ENCODE measurements around the gene KRTAP5-6.

Gene KRTAP5-6

DNA sequence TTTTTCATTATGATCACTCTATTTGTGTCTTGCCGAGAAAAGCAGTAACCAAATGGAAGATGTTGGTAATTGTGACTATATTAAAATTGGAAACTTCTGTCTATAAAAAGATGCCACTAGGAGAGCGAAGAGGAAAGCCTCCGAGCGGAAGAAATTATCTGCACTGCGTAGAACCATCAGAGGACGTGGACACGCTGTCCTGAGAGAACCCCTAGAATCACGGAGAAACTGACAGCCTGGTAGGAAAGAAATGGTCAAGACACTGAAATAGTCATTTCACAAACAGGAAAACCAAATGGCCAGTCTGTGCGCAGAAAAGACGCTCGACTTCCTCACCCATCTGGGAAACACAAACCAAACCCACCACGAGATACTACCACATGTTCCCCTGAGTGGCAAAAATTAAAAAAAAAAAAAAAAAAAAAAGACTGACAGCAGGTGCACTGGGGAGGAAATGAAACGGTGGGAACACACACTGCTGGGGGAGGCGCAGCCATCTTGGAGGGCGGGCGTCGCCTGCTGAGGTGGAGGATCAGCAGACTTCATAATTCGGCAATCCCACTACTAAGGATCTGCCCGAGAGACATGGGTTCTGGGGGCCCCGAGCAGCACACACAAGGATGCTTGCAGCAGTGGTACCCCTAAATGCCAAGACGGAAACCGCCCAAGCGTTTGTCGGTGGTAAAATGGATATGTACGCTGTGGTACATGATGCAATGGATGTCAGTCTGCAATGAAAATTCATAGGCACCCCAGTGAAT lies 32.1 kb downstream of the KRTAP5-6 start:
- no peak for FAIRE-seq

DNA sequence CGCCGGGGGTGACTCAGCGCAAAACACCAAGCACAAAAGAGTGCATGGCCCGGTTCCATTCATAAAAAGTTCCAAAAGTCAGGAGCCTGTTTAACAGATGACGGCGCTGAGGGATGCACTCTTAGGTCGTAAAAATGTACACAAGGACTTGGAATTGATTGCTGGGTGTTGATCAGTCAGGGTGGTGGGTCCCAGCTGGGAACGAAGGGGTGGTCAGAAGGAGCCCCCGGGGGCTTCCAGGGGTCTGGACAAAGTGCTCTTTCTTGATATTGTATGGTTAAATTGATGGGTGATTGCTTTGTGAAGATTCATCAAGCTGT lies 32.7 kb downstream of the KRTAP5-6 start:
- DNase-seq (ENCODE audit: extremely low spot score, insufficient read length, low read depth): no peak
- FAIRE-seq: no peak

More for the DNA sequence above, 32.1 kb downstream of the KRTAP5-6 start:
- DNase-seq (ENCODE audit: extremely low spot score, insufficient read length, low read depth): no peak

DNA sequence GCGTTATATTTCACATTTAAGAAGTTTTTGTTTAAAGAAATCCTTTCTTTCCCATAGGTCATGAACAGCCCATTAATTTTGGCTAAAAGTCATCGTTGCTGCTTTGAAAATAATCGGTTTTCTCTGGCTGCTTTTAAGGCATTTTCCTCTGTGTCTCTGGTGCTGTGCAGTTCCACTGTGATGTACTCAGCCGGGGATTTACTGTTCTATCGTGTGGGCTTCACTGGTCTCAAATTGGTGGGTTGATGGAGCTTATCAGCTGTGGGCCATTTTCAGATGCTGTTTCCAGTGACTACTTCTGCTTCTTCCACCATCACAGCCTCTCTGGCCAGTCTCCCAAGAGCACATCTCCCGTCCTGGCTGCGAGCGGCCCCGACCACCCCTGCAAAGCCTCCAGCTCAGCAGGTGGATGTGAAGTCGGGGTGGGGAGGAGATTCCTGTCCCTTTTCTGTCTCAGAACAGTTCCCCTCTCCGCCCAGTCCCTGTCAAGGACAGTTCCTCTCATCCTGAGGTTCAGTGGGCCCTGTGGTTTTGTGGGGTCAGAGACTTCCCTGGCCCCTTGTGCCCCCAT lies 33.1 kb downstream of the KRTAP5-6 start:
- no peak for DNase-seq (ENCODE audit: extremely low spot score, insufficient read length, low read depth)
- FAIRE-seq: no peak

DNA sequence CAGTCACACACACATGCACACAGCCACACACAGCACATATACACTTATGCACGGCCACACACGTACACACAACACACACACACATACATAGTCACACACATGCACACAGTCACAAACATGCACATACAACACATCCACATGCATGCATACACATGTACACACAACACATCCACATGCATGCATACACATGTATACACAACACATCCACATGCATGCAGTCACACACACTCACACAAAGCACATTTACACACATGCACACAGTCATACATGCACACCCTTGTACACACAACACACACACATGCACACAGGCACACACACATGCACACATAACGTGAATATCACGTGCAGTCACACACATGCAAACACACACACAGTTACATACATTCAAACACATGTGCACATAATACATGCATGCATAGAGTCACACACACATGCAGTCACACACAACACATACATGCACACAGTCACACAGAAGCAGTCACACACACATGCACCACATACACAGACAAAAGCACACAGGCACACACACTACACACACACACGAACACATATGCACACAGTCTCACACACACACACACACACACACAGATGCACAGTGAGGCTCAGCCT lies 34.6 kb downstream of the KRTAP5-6 start:
- DNase-seq (ENCODE audit: extremely low spot score, insufficient read length, low read depth): no peak
- no peak for FAIRE-seq

DNA sequence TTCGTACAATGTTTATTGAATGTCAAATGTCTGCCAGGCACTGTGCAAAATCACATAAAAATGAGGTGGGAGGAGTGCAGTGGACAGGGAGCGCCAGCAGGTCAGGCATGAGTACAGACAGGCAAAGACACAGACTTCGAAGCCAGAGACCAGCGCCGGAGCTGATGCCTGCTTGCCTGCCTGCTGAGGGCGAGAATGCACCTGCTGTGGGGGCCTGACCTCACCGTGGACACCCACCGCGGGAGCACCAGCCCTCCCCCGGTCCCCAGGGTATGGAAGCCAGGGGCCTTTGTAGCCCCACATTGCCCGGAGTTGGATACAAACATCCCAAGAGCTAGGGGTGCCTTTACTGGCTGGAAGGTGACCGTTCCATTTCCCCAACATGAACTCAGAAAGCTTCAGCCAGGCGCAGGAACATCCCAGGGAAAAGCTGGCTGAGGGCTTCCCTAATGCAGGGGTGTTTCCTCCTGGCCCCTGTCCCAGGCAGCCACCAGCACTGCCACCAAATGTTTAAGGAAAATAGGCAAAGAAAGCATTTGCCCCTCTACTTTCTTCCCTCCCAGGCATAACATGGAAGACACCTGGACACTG lies 35.5 kb downstream of the KRTAP5-6 start:
- no peak for FAIRE-seq

GRCh38 chr11:1733009-1733715 lies 36.2 kb downstream of the KRTAP5-6 start:
- DNase-seq (ENCODE audit: extremely low spot score, insufficient read length, low read depth) (no peak), FAIRE-seq (no peak)

More for the DNA sequence above, 35.5 kb downstream of the KRTAP5-6 start:
- no peak for DNase-seq (ENCODE audit: extremely low spot score, insufficient read length, low read depth)

DNA sequence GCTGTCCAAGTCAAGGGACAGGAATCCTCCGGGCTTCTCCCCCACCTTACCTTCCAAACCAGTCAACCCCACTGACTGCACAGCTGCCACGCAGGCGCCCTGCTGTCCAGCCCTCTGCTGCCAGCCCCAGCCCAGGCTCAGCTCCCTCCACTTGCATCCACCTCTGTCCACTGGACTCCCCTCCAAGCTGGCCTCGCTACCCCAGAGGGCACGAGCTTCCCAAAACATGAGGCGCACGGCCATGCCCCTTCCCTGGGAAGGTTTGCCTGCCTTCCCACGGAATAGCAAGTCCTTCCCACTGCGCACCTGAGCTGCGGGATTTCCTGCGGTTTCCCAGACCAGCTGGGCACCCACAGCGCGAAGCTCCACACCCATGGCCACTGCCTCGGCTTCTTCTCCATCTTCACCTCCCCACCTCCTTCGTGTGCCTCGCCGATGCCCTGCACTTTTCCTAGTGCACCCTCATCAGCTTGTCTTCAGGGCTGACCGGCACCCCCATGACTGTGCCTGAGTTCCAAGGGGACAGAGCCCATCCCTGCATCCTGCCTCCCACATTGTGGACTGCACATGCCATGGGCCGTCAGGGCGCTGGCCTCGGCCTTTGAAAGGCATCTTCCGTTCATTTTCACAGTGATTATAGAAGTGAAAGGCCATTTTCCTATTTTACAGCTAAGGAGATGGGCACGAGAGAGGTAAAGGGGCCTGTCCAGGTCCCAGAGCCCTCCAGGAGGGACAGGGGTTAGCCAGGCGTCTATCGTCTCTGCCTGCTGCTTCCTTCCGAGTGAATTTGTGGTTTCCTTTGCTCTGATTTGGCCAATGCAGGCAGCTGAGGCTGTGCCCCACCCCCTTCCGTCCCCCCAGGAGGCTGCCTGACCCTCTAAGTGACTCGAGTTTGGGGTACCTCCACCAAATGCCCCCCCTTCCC lies 37.0 kb downstream of the KRTAP5-6 start:
- no peak for FAIRE-seq

DNA sequence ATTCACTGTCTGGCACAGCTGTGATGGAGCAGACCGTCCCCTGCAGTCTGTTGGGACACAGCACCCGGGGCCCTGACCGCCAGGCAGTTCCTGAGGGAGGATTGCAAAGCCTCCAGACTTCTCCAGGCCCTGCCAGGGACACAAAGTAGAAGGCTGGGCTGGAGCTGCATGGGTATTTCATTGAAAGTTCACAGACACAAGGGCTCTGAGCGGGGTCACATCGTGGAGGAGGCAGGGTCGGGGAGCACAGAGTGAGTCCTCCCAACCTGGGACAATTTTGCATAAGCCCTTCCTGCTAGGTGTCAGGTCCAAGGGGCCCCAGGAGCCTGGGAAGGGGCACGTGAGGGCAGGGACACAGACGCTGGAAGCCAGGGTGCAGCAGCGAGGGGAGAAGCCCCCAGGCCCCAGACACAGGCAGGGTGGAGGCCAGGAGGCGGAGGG lies 37.7 kb downstream of the KRTAP5-6 start:
- DNase-seq (ENCODE audit: extremely low spot score, insufficient read length, low read depth) (no peak), FAIRE-seq (no peak)

More for the DNA sequence above, 37.0 kb downstream of the KRTAP5-6 start:
- DNase-seq (ENCODE audit: extremely low spot score, insufficient read length, low read depth): no peak

DNA sequence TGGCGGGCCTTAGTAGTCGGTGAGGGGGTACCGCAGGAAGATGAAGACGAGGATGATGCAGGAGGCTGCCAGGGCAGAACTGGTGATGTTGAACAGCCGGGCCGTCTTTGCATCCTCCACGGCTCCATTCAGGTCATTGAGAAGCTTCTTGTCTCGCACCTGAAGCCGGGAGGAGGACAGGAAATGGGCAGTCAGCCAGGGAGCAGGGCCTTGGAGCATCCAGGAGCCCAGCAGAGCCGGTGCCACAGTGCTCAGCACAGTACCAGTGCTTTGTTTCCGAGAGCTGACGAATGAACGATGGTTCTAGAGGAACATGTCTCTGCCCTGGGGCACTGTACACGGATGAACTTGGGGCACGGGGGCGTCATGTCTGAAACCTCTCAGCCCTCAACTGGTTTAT lies 38.3 kb downstream of the KRTAP5-6 start:
- no peak for DNase-seq (ENCODE audit: extremely low spot score, insufficient read length, low read depth)
- no peak for FAIRE-seq

DNA sequence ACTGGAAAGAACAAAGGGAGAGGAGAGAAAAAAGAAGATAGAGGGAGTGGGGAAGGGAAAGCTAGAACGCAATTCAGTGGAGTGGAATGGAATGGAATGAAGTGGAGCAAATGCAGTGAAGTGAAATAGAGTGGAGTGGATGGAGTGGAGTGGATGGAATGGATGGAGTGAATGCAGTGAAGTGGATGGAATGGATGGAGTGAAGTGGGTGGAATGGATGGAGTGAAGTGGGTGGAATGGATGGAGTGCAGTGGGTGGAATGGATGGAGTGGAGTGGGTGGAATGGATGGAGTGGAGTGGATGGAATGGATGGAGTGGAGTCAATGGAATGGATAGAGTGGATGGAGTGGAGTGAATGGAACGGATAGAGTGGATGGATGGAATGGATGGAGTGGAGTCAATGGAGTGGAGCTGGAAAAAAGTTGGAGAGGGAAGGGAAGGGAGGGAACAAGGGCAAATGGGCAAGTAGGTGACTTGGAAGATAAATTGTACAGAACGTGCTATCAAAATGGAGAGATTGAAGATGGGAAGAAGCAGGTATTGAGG lies 39.5 kb downstream of the KRTAP5-6 start:
- FAIRE-seq: no peak
- DNase-seq (ENCODE audit: extremely low spot score, insufficient read length, low read depth): no peak

DNA sequence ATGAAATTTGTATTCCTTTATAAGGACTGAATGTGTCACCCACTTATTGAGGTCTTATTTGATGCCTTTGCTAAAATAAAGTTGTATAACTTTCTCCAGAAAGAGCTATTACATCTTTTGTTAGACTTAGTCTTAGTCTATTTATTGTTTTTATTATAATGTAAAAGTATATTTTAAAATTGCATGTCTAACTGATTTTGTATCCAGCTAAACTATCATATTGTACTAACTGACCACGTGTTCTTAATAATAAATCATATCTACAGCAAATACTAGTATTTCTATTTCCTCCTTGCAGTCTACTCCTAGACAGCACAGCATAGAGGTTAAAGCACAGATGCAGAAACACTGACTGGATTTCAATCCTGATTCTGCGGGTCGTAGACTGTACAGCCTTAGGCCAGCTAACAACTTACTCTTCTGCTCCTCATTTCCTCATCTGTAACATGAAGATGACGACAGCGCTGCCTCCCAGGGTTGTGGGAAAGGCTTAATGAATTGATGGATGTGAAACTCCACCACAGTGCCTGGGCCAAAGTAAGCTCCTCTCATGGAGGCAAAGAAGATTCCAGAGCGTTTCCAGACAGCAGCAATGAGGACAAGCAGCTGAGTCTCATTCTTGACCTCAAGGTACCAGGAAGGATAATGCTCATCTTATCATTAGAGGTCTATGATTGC lies 40.2 kb downstream of the KRTAP5-6 start:
- DNase-seq (ENCODE audit: extremely low spot score, insufficient read length, low read depth) (no peak), FAIRE-seq (no peak)

- DNase-seq (ENCODE audit: extremely low spot score, insufficient read length, low read depth) (no peak), FAIRE-seq (no peak)
Observed at GRCh38 chr11:1738380-1738779, 41.4 kb downstream of the KRTAP5-6 start.

DNA sequence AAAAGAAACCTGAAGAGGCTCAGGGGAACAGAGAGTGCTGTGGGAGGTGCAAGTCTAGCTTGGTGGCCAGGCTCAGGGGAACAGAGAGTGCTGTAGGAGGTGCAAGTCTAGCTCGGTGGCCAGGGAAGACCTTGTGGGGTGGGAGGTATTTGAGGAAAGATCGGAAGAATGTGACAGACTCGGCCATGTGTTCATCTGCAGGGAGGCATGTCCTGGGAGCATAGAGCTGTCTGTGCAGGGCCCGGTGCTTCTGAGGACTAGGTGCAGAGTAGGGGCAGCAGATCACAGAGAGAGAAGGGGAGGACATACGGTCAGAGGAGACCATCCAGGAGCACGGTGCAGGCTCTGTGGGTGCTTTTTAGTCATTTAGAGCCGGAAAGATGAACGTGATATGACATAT lies 42.6 kb downstream of the KRTAP5-6 start:
- no peak for FAIRE-seq
- DNase-seq (ENCODE audit: extremely low spot score, insufficient read length, low read depth): no peak

- FAIRE-seq (no peak), DNase-seq (ENCODE audit: extremely low spot score, insufficient read length, low read depth) (no peak)
Observed at GRCh38 chr11:1740786-1741530, 44.0 kb downstream of the KRTAP5-6 start.

GRCh38 chr11:1741741-1742140 lies 44.7 kb downstream of the KRTAP5-6 start:
- FAIRE-seq (no peak), DNase-seq (ENCODE audit: extremely low spot score, insufficient read length, low read depth) (no peak)

- DNase-seq (ENCODE audit: extremely low spot score, insufficient read length, low read depth) (no peak), FAIRE-seq (no peak)
Observed at GRCh38 chr11:1742371-1742770, 45.4 kb downstream of the KRTAP5-6 start.

- DNase-seq (ENCODE audit: extremely low spot score, insufficient read length, low read depth) (no peak), FAIRE-seq (no peak)
Observed at GRCh38 chr11:1742869-1743584, 46.0 kb downstream of the KRTAP5-6 start.
